PC-9 (cell line): ENCODE data around the gene CPVL. TPM values are rescaled to one million over a fixed set of nuclear protein-coding genes. Genes with fewer than 3 reads are reported as not detected.

Experiments used
- BruUV-seq: library from RNA; stranded (reverse); fragments of 400-500 nt; replicated peaks from 2 replicates; lab custom pipeline; 2021; lab: Mats Ljungman, UMichigan
- CTCF ChIA-PET: fragments of 300-600 bp; sonication (Branson Sonifier 250); formaldehyde crosslinking; loops from one replicate; lab custom pipeline; 2022; ENCODE audit warnings: antibody characterized with exemption; lab: Charles Lee
- POLR2A ChIA-PET: fragments of 300-600 bp; sonication (Branson Sonifier 250); formaldehyde crosslinking; loops from one replicate; lab custom pipeline; 2022; ENCODE audit warnings: antibody characterized with exemption; ENCODE audit not compliant: unreplicated experiment; lab: Charles Lee
- DNase-seq, 2 experiments: peaks; one replicate each; pipeline versions ENCODE4 v3.0.0 to v3.0.0-alpha.2; 2015 to 2022; ENCODE audit warnings: mixed read lengths in 1 of 2
- H2AFZ ChIP-seq: fragments of 200-600 bp; sonication (generic); 2 replicates; pipeline ENCODE4 v1.8.1; 2017; ENCODE audit warnings: antibody characterized with exemption
- H3F3A ChIP-seq: fragments of 200-600 bp; sonication (generic); 2 replicates; pipeline ENCODE4 v1.8.1; 2017; ENCODE audit warnings: antibody characterized with exemption, mild to moderate bottlenecking, low read depth; ENCODE audit not compliant: insufficient read depth
- H3K27ac ChIP-seq: fragments of 200-600 bp; sonication (generic); 2 replicates; pipeline ENCODE4 v1.6.1; 2016; ENCODE audit warnings: mixed run types
- H3K27me3 ChIP-seq: fragments of 200-600 bp; sonication (generic); 2 replicates; pipeline ENCODE4 v1.6.1; 2016; ENCODE audit warnings: low read depth, mixed run types; ENCODE audit not compliant: insufficient read depth
- H3K36me3 ChIP-seq: fragments of 200-600 bp; sonication (generic); 2 replicates; pipeline ENCODE4 v1.6.1; 2016; ENCODE audit warnings: low read depth, mixed run types
- H3K4me1 ChIP-seq: fragments of 200-600 bp; sonication (generic); replicated peaks from 2 replicates; pipeline ENCODE4 v1.6.1; 2016; ENCODE audit warnings: mixed run types; ENCODE audit not compliant: insufficient read depth
- H3K4me2 ChIP-seq: fragments of 200-600 bp; sonication (generic); 2 replicates; pipeline ENCODE4 v1.6.1; 2017; ENCODE audit warnings: mixed run types
- H3K4me3 ChIP-seq: fragments of 200-600 bp; sonication (generic); 2 replicates; pipeline ENCODE4 v1.6.1; 2016; ENCODE audit warnings: mixed run types
- H3K79me2 ChIP-seq: fragments of 200-600 bp; sonication (generic); 2 replicates; pipeline ENCODE4 v1.6.1; 2017; ENCODE audit warnings: low read depth, mixed run types
- H3K9me2 ChIP-seq: fragments of 200-600 bp; sonication (generic); 2 replicates; pipeline ENCODE4 v1.8.1; 2017; ENCODE audit warnings: mild to moderate bottlenecking; ENCODE audit not compliant: insufficient read depth
- H3K9me3 ChIP-seq: fragments of 200-600 bp; sonication (generic); 2 replicates; pipeline ENCODE4 v1.8.1; 2016; ENCODE audit warnings: low read depth; ENCODE audit not compliant: insufficient read depth
- H4K20me1 ChIP-seq: fragments of 200-600 bp; sonication (generic); 2 replicates; pipeline ENCODE4 v1.8.1; 2017; ENCODE audit not compliant: insufficient read depth
- EZH2 ChIP-seq: fragments of 200-600 bp; sonication (generic); IDR thresholded peaks from 2 replicates; pipeline ENCODE4 v1.8.0; 2017; ENCODE audit warnings: antibody characterized with exemption, low read depth
- intact Hi-C: fragments of 100-400 bp; cut with micrococcal nuclease; formaldehyde crosslinking; loops from one replicate; pipeline ENCODE4 v1.10.0; 2022; ENCODE audit not compliant: unreplicated experiment
- total RNA-seq: library from RNA; stranded (reverse); gene quantifications from 2 replicates; pipeline ENCODE4 v1.2.3, GENCODE V29; 2021
- TF ChIP-seq, protein P1 (sequence below): fragments of 200-600 bp; sonication (generic); conservative IDR thresholded peaks from 2 replicates; pipeline ENCODE4 v1.6.1; 2017; ENCODE audit warnings: mixed run types, antibody characterized with exemption, mild to moderate bottlenecking, moderate library complexity

Gene CPVL
- total RNA-seq, 1 experiment from 2014 or later = not detected

DNA sequence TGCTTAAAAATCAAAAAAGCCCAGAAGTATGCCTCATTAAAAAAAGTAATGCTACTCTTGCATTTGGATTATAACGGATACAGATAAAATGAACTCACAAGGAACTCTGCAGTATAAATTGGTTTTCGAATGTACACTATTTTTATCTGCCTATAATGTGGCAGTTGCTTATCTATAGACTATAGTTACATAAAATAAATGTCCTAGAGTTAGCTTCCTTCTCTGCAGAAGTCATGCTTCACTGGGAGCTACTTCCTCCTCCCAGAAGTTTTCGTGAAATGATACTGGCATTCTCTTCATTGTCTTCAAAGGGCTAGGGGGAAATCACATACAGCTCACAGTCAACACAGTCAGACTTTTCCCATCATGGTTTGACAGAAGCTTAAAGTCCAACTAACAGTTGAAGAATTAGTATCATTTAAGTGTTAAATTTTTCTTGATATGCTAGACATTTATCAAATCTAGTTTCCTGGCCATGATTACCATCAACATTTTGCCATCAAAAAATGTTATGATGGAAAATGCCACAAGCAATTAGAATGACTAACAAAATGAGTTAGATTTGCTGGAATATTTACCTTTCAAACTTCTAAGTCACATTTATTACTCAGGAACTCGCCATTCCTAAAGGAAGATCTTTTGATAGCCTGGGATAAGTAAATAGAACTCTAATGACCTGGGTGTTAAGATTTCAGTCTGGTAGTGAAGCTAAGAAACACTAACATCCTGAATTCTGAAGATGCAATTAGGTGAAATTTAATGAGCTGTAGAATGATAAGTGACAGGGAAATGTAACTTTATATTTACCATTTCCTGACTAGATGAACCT is 100.9 kb downstream of the CPVL start:
- BruUV-seq = no TSS peak
- peak in 1 of 2 experiments; percentile 80 for DNase-seq
- Histone ChIP-seq H3F3A (no peaks in the 10 kb centered on the region), H3K4me1 (no peaks in the 10 kb centered on the region; the same call in 1 of the 2 replicates), H4K20me1 (no peaks in the 10 kb centered on the region), H3K79me2 (no peaks in the 10 kb centered on the region), H3K27me3 (no peaks in the 10 kb centered on the region), H3K9me3 (no peaks in the 10 kb centered on the region), H3K36me3 (no peaks in the 10 kb centered on the region), H3K9me2 (no peaks in the 10 kb centered on the region), H3K4me2 (no peak overlapping the region), H3K4me3 (no peak overlapping the region), H3K27ac (peak overlapping the region; percentile 28), H2AFZ (no peak overlapping the region)
- ChIA-PET POLR2A (no interaction called here), CTCF (interaction anchor here (0.7 kb wide), 1 partner anchor 124 kb away, joined by 8 read pairs; no protein-coding TSS in a partner anchor)
- no peak for TF ChIP-seq EZH2
- TF ChIP-seq, protein P1, sequence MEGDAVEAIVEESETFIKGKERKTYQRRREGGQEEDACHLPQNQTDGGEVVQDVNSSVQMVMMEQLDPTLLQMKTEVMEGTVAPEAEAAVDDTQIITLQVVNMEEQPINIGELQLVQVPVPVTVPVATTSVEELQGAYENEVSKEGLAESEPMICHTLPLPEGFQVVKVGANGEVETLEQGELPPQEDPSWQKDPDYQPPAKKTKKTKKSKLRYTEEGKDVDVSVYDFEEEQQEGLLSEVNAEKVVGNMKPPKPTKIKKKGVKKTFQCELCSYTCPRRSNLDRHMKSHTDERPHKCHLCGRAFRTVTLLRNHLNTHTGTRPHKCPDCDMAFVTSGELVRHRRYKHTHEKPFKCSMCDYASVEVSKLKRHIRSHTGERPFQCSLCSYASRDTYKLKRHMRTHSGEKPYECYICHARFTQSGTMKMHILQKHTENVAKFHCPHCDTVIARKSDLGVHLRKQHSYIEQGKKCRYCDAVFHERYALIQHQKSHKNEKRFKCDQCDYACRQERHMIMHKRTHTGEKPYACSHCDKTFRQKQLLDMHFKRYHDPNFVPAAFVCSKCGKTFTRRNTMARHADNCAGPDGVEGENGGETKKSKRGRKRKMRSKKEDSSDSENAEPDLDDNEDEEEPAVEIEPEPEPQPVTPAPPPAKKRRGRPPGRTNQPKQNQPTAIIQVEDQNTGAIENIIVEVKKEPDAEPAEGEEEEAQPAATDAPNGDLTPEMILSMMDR = no peak
- intact Hi-C loops = no loop called here

DNA sequence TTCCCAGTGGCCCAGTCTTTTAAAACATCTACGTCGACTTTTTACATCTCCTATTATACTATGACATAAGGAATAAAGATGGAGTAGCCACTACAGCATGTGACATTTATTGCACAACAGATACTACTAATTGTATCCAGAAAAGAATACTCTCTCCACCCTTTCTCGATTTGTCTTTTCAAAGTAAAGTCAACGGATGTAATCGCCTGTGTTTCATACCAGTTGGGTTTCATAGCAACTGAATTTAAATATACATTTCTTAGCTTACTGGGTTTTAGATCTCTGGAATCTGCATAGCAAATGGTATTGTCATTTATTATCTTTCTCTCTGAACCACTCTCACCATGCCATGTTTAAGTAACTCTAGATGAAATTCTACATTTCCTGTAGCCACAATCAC is 101.8 kb downstream of the CPVL start:
- intact Hi-C loops = no loop called here
- no peaks in the 10 kb centered on the region for H3F3A ChIP-seq
- no peaks in the 10 kb centered on the region; the same call in 1 of the 2 replicates for H3K4me1 ChIP-seq
- no peaks in the 10 kb centered on the region for H3K79me2 ChIP-seq
- H3K27ac ChIP-seq = no peak overlapping the region
- no peak for DNase-seq
- no peaks in the 10 kb centered on the region for H3K27me3 ChIP-seq
- H4K20me1 ChIP-seq = no peaks in the 10 kb centered on the region
- no peaks in the 10 kb centered on the region for H3K36me3 ChIP-seq
- BruUV-seq = no TSS peak
- H2AFZ ChIP-seq = no peak overlapping the region
- H3K4me3 ChIP-seq = no peak overlapping the region
- no peaks in the 10 kb centered on the region for H3K9me3 ChIP-seq
- no peak overlapping the region for H3K4me2 ChIP-seq
- no peak for TF ChIP-seq EZH2
- TF ChIP-seq, protein P1 = no peak
- no peaks in the 10 kb centered on the region for H3K9me2 ChIP-seq
- POLR2A ChIA-PET = no interaction called here
- CTCF ChIA-PET = no interaction called here

DNA sequence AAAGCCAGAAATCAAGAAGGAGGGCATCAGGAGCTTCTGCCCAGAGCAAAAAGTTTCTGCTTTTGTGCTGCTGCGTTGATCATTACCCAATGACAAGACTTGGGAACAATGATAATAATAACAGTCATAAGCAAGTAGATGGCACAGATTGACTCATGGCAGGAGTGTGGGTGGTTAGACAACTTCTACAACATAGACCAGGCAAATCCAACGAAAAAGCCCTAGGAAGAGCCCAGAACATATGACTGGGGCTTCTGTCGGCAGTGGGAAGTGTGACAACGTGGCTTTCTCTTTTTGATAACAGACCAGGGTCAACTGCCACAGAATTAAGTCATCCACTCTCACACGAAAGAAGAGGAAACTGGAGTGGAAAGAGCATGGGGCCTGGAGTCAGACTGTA is 102.8 kb downstream of the CPVL start:
- no peak overlapping the region for H3K27ac ChIP-seq
- DNase-seq = no peak
- H3K27me3 ChIP-seq = no peaks in the 10 kb centered on the region
- BruUV-seq = no TSS peak
- no peak overlapping the region for H3K4me2 ChIP-seq
- intact Hi-C loops = no loop called here
- ChIA-PET POLR2A (no interaction called here), CTCF (no interaction called here)
- H2AFZ ChIP-seq = no peak overlapping the region
- no peaks in the 10 kb centered on the region for H3K36me3 ChIP-seq
- peaks cover 5% of the 10 kb centered on the region for H3K4me1 ChIP-seq
- no peaks in the 10 kb centered on the region for H3K9me2 ChIP-seq
- no peaks in the 10 kb centered on the region for H3K9me3 ChIP-seq
- H3F3A ChIP-seq = no peaks in the 10 kb centered on the region
- no peaks in the 10 kb centered on the region for H3K79me2 ChIP-seq
- TF ChIP-seq, protein P1 = no peak
- TF ChIP-seq EZH2 = no peak
- no peak overlapping the region for H3K4me3 ChIP-seq
- no peaks in the 10 kb centered on the region for H4K20me1 ChIP-seq
